ENCODE data around the gene TAF3. TPM values are rescaled to one million over a fixed set of nuclear protein-coding genes. Genes with fewer than 3 reads are reported as not detected.

TAF3 gene
- total and polyA plus RNA-seq, 12 donors, result 3.6 to 14.9 (median 11.0) TPM

DNA sequence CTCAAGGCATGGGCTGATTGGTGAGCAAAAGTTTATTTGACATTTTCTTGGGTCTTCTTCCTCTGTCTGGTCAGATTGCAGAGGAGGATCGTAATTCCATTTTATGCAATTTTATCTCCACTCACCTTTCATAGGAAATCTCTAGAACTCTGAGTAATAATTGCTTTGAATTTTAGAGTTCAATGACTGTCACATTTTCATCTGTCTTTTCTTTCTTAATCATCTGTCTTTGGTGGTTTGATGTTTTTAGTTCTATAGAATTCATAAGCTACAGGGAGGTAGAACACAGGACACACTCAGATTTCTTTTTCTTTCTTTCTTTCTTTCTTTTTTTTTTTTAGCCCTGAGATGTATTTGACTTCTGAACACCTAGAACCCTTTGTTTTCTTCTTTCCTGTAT lies 247.8 kb downstream of the TAF3 start:
- H3K4me3 ChIP-seq, result no peak overlapping the region
- H3K4me1 ChIP-seq, result peaks cover 0 to 35% (median 12%) of the 10 kb centered on the region in 9 donors
- WGBS, 2 donors, result 69 to 72% methylated on average over 1 of the region's 1 CpG
- TF ChIP-seq CTCF (IDR thresholded peaks at IDR 0.05), result no peak
- H3K36me3 ChIP-seq, result peaks cover 0 to 47% (median 0%) of the 10 kb centered on the region in 9 donors
- peaks cover 0 to 64% (median 37%) of the 10 kb centered on the region in 7 donors for H3K27me3 ChIP-seq
- H3K9me3 ChIP-seq, result no peaks in the 10 kb centered on the region
- ATAC-seq, result no peak
- intact Hi-C loops (cut with DNase I), result loop anchor here in 1 of 10 donors (10.0 kb wide), 1 partner anchor 309 kb away; no protein-coding TSS in a partner anchor
- H3K27ac ChIP-seq, result no peak overlapping the region
- no peak for DNase-seq

Other genes with a start within 250 kb of the TAF3 start
- 10 to 100 TPM in 7 of 10 donors, 1 to 10 TPM in 3; 5.8 to 21.3 (median 13.6) TPM for gene ITIH5, start 151.5 kb upstream of the TAF3 start, total RNA-seq
- gene ITIH5, start 151.5 kb upstream of the TAF3 start, polyA plus RNA-seq, result 1 to 10 TPM; 2.8 to 4.2 TPM
- gene ITIH2, start 115.2 kb upstream of the TAF3 start, total RNA-seq, result not detected
- gene ITIH2, start 115.2 kb upstream of the TAF3 start, polyA plus RNA-seq, result not detected
- gene KIN, start 30.5 kb upstream of the TAF3 start, total RNA-seq, result 1 to 10 TPM; 5.4 to 8.5 (median 6.9) TPM
- 10 to 100 TPM in 1 of 2 donors, 1 to 10 TPM in 1; 7.1 to 13.3 TPM for gene KIN, start 30.5 kb upstream of the TAF3 start, polyA plus RNA-seq
- 100 to 1,000 TPM; 565 to 909 (median 770) TPM for gene ATP5F1C, start 30.3 kb upstream of the TAF3 start, total RNA-seq
- gene ATP5F1C, start 30.3 kb upstream of the TAF3 start, polyA plus RNA-seq, result 1,000 to 10,000 TPM in 1 of 2 donors, 100 to 1,000 TPM in 1; 561 to 1,131 TPM
- gene GATA3, start 236.2 kb downstream of the TAF3 start, total RNA-seq, result 1 to 10 TPM; 1.1 to 3.2 (median 1.5) TPM
- gene GATA3, start 236.2 kb downstream of the TAF3 start, polyA plus RNA-seq, result 1 to 10 TPM; 1.2 TPM

Data from heart right ventricle (tissue), 16 donors.